Gastrocnemius medialis (tissue), 4 donors: ENCODE measurements around the gene GPR132.
"Not testable (repeated sequence)": the region's sequence is repeated elsewhere in the genome, so short reads cannot be mapped to it uniquely, and the experiment has no call there.

ENCODE experiments used
- POLR2A ChIP-seq, 2 donors: fragments of 450-650 bp; IDR thresholded peaks; one replicate each; pipeline ENCODE4 v1.6.1; 2017; ENCODE audit warnings: antibody characterized with exemption in 2 of 2, mild to moderate bottlenecking in 2 of 2, moderate library complexity in 2 of 2
- TF ChIP-seq, protein P1 (sequence below), 5 experiments: fragments of 450-650 bp in 3 of 5; fragments of 200-600 bp in 2 of 5; sonication (generic) in 2 of 5; IDR thresholded peaks in 4 of 5; conservative IDR thresholded peaks in 1 of 5; 1 replicate in 4 of 5; 2 replicates in 1 of 5; pipeline ENCODE4 v1.5.1; 2016 to 2019; ENCODE audit warnings: antibody characterized with exemption in 5 of 5, mild to moderate bottlenecking in 3 of 5, moderate library complexity in 3 of 5

- not testable (repeated sequence) for TF ChIP-seq POLR2A (IDR thresholded peaks at IDR 0.05)
- TF ChIP-seq, protein P1, sequence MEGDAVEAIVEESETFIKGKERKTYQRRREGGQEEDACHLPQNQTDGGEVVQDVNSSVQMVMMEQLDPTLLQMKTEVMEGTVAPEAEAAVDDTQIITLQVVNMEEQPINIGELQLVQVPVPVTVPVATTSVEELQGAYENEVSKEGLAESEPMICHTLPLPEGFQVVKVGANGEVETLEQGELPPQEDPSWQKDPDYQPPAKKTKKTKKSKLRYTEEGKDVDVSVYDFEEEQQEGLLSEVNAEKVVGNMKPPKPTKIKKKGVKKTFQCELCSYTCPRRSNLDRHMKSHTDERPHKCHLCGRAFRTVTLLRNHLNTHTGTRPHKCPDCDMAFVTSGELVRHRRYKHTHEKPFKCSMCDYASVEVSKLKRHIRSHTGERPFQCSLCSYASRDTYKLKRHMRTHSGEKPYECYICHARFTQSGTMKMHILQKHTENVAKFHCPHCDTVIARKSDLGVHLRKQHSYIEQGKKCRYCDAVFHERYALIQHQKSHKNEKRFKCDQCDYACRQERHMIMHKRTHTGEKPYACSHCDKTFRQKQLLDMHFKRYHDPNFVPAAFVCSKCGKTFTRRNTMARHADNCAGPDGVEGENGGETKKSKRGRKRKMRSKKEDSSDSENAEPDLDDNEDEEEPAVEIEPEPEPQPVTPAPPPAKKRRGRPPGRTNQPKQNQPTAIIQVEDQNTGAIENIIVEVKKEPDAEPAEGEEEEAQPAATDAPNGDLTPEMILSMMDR (IDR thresholded peaks at IDR 0.05 in 4 of 5, conservative IDR thresholded peaks at IDR 0.05 in 1 of 5): not testable (repeated sequence)
These were observed 44.0 kb upstream of the GPR132 start for GRCh38 chr14:105109243-105109642.
